Neural progenitor cell (in vitro differentiated cells): ENCODE measurements around the gene YBX1.

Experiments
- CTCF ChIP-seq: fragments of 200-600 bp; sonication (generic); IDR thresholded peaks from 2 replicates; pipeline ENCODE4 v1.5.1; 2017; ENCODE audit warnings: antibody characterized with exemption, mild to moderate bottlenecking
- EZH2 ChIP-seq: fragments of 200-600 bp; sonication (generic); IDR thresholded peaks from 2 replicates; pipeline ENCODE4 v1.6.1; 2017; ENCODE audit warnings: antibody characterized with exemption, mild to moderate bottlenecking, moderate library complexity
- EZH2phosphoT487 ChIP-seq: fragments of 200-600 bp; sonication (generic); IDR thresholded peaks from 2 replicates; pipeline ENCODE4 v1.6.1; 2017; ENCODE audit warnings: antibody characterized with exemption

GRCh38 chr1:42721926-42722325 lies 39.7 kb downstream of the YBX1 start:
- TF ChIP-seq EZH2 (no peak), CTCF (no peak), EZH2phosphoT487 (no peak)
